ENCODE results near the gene CDKAL1. TPM values are rescaled to one million over a fixed set of nuclear protein-coding genes. Genes with fewer than 3 reads are reported as not detected.

Gene CDKAL1
- total RNA-seq, 1 experiment from 2014 or later: 20.6 TPM

- TF ChIP-seq E2F4 (CRISPR knock-in tag; IDR thresholded peaks at IDR 0.05; ENCODE audit: borderline replicate concordance, low read depth) (no peak), TP53 (CRISPR knock-in tag; IDR thresholded peaks at IDR 0.05) (no peak)
Observed at GRCh38 chr6:20954315-20954714, 420.1 kb downstream of the CDKAL1 start (continued).

- H3K36me3 Mint-ChIP-seq: no peaks in the 10 kb centered on the region
- CTCF ChIA-PET: no interaction called here
- TF ChIP-seq AFF4 (CRISPR knock-in tag; IDR thresholded peaks at IDR 0.05; ENCODE audit: borderline replicate concordance): no peak
- TF ChIP-seq ZNF423 (CRISPR knock-in tag; IDR thresholded peaks at IDR 0.05): no peak
- no peak for TF ChIP-seq ATF2 (CRISPR knock-in tag; IDR thresholded peaks at IDR 0.05; ENCODE audit: borderline replicate concordance, low read depth)
- TF ChIP-seq ZNF416 (CRISPR knock-in tag; IDR thresholded peaks at IDR 0.05): no peak
- TF ChIP-seq OVOL2 (CRISPR knock-in tag; IDR thresholded peaks at IDR 0.05; ENCODE audit: borderline replicate concordance): no peak
- TF ChIP-seq TP53 (CRISPR knock-in tag; IDR thresholded peaks at IDR 0.05): no peak
- TF ChIP-seq PRRX2 (CRISPR knock-in tag; IDR thresholded peaks at IDR 0.05): no peak
- no peak for TF ChIP-seq FOXK1 (CRISPR knock-in tag; IDR thresholded peaks at IDR 0.05)
- TF ChIP-seq ZBTB21 (CRISPR knock-in tag; IDR thresholded peaks at IDR 0.05; ENCODE audit: borderline replicate concordance): no peak
- TF ChIP-seq NFATC4 (CRISPR knock-in tag; IDR thresholded peaks at IDR 0.05): no peak
- TF ChIP-seq RORB (CRISPR knock-in tag; IDR thresholded peaks at IDR 0.05): no peak
- TF ChIP-seq ELF4 (CRISPR knock-in tag; IDR thresholded peaks at IDR 0.05; ENCODE audit: low read depth): no peak
- TF ChIP-seq ZNF263 (CRISPR knock-in tag; IDR thresholded peaks at IDR 0.05; ENCODE audit: low read depth): no peak
- no peak for TF ChIP-seq CTCF (IDR thresholded peaks at IDR 0.05)
- TF ChIP-seq SOX15 (CRISPR knock-in tag; IDR thresholded peaks at IDR 0.05): no peak
- no peak for TF ChIP-seq ZNF281 (CRISPR knock-in tag; IDR thresholded peaks at IDR 0.05)
- TF ChIP-seq GABPB1 (CRISPR knock-in tag; IDR thresholded peaks at IDR 0.05): no peak
- TF ChIP-seq ZNF671 (CRISPR knock-in tag; IDR thresholded peaks at IDR 0.05): no peak
Observed at GRCh38 chr6:20955131-20955530, 420.9 kb downstream of the CDKAL1 start.

More at GRCh38 chr6:20955131-20955530, 420.9 kb downstream of the CDKAL1 start:
- no peak overlapping the region for H3K27ac Mint-ChIP-seq
- peaks cover 65% of the 10 kb centered on the region for H3K4me1 Mint-ChIP-seq
- H3K9me3 Mint-ChIP-seq: no peaks in the 10 kb centered on the region
- no peaks in the 10 kb centered on the region for H3K27me3 Mint-ChIP-seq (ENCODE audit: low read depth)
- POLR2A ChIA-PET: no interaction called here
- DNase-seq (ENCODE audit: low spot score) (no peak), ATAC-seq (no peak)
- H3K4me3 Mint-ChIP-seq: no peak overlapping the region
